Measurements from ENCODE around the gene SRP9.
"Not testable (repeated sequence)": the region's sequence is repeated elsewhere in the genome, so short reads cannot be mapped to it uniquely, and the experiment has no call there.

The SRP9 gene

GRCh38 chr1:225794954-225795353 is 17.3 kb downstream of the SRP9 start:
- Histone ChIP-seq H3K79me2 (ENCODE audit: insufficient read depth, low read length) (no peaks in the 10 kb centered on the region; the same call in 1 of the 2 replicates), H3K9me3 (ENCODE audit: insufficient read depth, low read length, severe bottlenecking) (peaks cover 21% of the 10 kb centered on the region), H3K36me3 (ENCODE audit: insufficient read depth, low read length) (peaks cover 47% of the 10 kb centered on the region), H2AFZ (ENCODE audit: low read depth, low read length) (no peak overlapping the region), H3K27me3 (ENCODE audit: insufficient read depth, low read length, poor library complexity) (no peaks in the 10 kb centered on the region), H4K20me1 (ENCODE audit: insufficient read depth, low read length) (no peaks in the 10 kb centered on the region), H3K4me3 (ENCODE audit: low read depth in 1 of 2, low read length in 2 of 2) (no peak overlapping the region), H3K4me2 (ENCODE audit: insufficient read depth, low read length) (no peak overlapping the region), H3K9ac (ENCODE audit: low read depth, low read length) (no peak overlapping the region), H3K4me1 (ENCODE audit: insufficient read depth, low read length) (no peaks in the 10 kb centered on the region), H3K27ac (ENCODE audit: low read length) (no peak overlapping the region)
- ATAC-seq (ENCODE audit: insufficient read depth, low read depth) (no peak), DNase-seq (no peak)
- TF ChIP-seq CTCF (IDR thresholded peaks at IDR 0.05; ENCODE audit: borderline replicate concordance, extremely low read depth, low read length, poor library complexity, severe bottlenecking): no peak
- TF ChIP-seq EZH2 (IDR thresholded peaks at IDR 0.05; ENCODE audit: borderline replicate concordance, low read depth, low read length, severe bottlenecking): no peak

DNA sequence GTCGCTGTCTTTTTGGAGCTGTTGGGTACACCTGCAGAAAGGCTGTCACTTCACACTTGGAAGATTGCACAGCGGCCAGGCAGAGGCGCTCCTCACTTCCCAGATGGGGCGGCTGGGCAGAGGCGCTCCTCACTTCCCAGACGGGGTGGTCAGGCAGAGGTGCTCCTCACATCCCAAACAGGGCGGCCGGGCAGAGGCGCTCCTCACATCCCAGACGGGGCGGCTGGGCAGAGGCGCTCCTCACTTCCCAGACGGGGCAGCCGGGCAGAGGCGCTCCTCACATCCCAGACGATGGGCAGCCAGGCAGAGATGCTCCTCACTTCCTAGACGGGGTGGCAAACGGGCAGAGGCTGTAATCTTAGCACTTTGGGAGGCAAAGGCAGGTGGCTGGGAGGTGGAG is 18.5 kb downstream of the SRP9 start:
- peaks cover 17% of the 10 kb centered on the region for H3K9me3 ChIP-seq (ENCODE audit: insufficient read depth, low read length, severe bottlenecking)
- not testable (repeated sequence) for H2AFZ ChIP-seq (ENCODE audit: low read depth, low read length); H3K4me1 ChIP-seq (ENCODE audit: insufficient read depth, low read length)

DNA sequence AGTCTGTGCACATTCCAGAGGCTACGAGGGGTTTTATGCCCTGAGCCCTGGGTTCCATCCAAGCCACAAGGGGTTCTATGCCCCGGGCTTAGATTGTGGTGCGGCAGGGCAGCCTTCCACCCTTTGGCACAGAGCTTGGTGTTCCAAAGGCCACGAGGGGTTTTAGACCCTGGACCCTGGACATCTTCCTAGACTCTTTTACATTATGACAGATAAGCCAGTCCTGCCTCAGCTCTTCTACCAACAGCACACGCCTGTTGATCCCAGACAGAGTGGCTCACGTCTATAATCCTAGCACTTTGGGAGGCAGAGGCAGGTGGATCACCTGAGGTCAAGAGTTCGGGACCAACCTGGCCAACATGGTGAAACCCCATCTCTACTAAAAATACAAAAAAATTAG is 23.5 kb downstream of the SRP9 start:
- not testable (repeated sequence) for H4K20me1 ChIP-seq (ENCODE audit: insufficient read depth, low read length); DNase-seq; H3K4me1 ChIP-seq (ENCODE audit: insufficient read depth, low read length); H3K4me2 ChIP-seq (ENCODE audit: insufficient read depth, low read length); H3K79me2 ChIP-seq (ENCODE audit: insufficient read depth, low read length); H3K4me3 ChIP-seq (ENCODE audit: low read depth in 1 of 2, low read length in 2 of 2); H3K9ac ChIP-seq (ENCODE audit: low read depth, low read length); H3K27me3 ChIP-seq (ENCODE audit: insufficient read depth, low read length, poor library complexity); H2AFZ ChIP-seq (ENCODE audit: low read depth, low read length); H3K27ac ChIP-seq (ENCODE audit: low read length); H3K9me3 ChIP-seq (ENCODE audit: insufficient read depth, low read length, severe bottlenecking); H3K36me3 ChIP-seq (ENCODE audit: insufficient read depth, low read length); ATAC-seq (ENCODE audit: insufficient read depth, low read depth)

More for the DNA sequence above, 18.5 kb downstream of the SRP9 start:
- not testable (repeated sequence) for DNase-seq; ATAC-seq (ENCODE audit: insufficient read depth, low read depth); H3K27ac ChIP-seq (ENCODE audit: low read length); H3K4me3 ChIP-seq (ENCODE audit: low read depth in 1 of 2, low read length in 2 of 2); H3K79me2 ChIP-seq (ENCODE audit: insufficient read depth, low read length); H3K27me3 ChIP-seq (ENCODE audit: insufficient read depth, low read length, poor library complexity); H3K4me2 ChIP-seq (ENCODE audit: insufficient read depth, low read length); H4K20me1 ChIP-seq (ENCODE audit: insufficient read depth, low read length); H3K9ac ChIP-seq (ENCODE audit: low read depth, low read length)
- H3K36me3 ChIP-seq (ENCODE audit: insufficient read depth, low read length): peaks cover 37% of the 10 kb centered on the region

- Histone ChIP-seq H3K79me2 (ENCODE audit: insufficient read depth, low read length) (no peaks in the 10 kb centered on the region), H4K20me1 (ENCODE audit: insufficient read depth, low read length) (no peaks in the 10 kb centered on the region; the same call in 1 of the 2 replicates), H2AFZ (ENCODE audit: low read depth, low read length) (no peak overlapping the region), H3K4me1 (ENCODE audit: insufficient read depth, low read length) (peaks cover 17% of the 10 kb centered on the region), H3K4me2 (ENCODE audit: insufficient read depth, low read length) (no peak overlapping the region), H3K27me3 (ENCODE audit: insufficient read depth, low read length, poor library complexity) (no peaks in the 10 kb centered on the region), H3K9me3 (ENCODE audit: insufficient read depth, low read length, severe bottlenecking) (no peaks in the 10 kb centered on the region), H3K4me3 (ENCODE audit: low read depth in 1 of 2, low read length in 2 of 2) (no peak overlapping the region), H3K36me3 (ENCODE audit: insufficient read depth, low read length) (no peaks in the 10 kb centered on the region), H3K27ac (ENCODE audit: low read length) (no peak overlapping the region), H3K9ac (ENCODE audit: low read depth, low read length) (no peak overlapping the region)
- TF ChIP-seq EZH2 (IDR thresholded peaks at IDR 0.05; ENCODE audit: borderline replicate concordance, low read depth, low read length, severe bottlenecking) (no peak), CTCF (IDR thresholded peaks at IDR 0.05; ENCODE audit: borderline replicate concordance, extremely low read depth, low read length, poor library complexity, severe bottlenecking) (no peak)
- DNase-seq (no peak), ATAC-seq (ENCODE audit: insufficient read depth, low read depth) (no peak)
Measured at GRCh38 chr1:225806249-225806648, 28.6 kb downstream of the SRP9 start.

GRCh38 chr1:225806736-225807135 is 29.1 kb downstream of the SRP9 start:
- peaks cover 17% of the 10 kb centered on the region for H3K4me1 ChIP-seq (ENCODE audit: insufficient read depth, low read length)
- not testable (repeated sequence) for H2AFZ ChIP-seq (ENCODE audit: low read depth, low read length); H3K4me3 ChIP-seq (ENCODE audit: low read depth in 1 of 2, low read length in 2 of 2); H3K36me3 ChIP-seq (ENCODE audit: insufficient read depth, low read length); H3K27me3 ChIP-seq (ENCODE audit: insufficient read depth, low read length, poor library complexity); H3K9ac ChIP-seq (ENCODE audit: low read depth, low read length); ATAC-seq (ENCODE audit: insufficient read depth, low read depth); H3K9me3 ChIP-seq (ENCODE audit: insufficient read depth, low read length, severe bottlenecking); H3K4me2 ChIP-seq (ENCODE audit: insufficient read depth, low read length); H4K20me1 ChIP-seq (ENCODE audit: insufficient read depth, low read length); H3K27ac ChIP-seq (ENCODE audit: low read length); H3K79me2 ChIP-seq (ENCODE audit: insufficient read depth, low read length); DNase-seq
